ENCODE results near the gene DUSP10. TPM values are rescaled to one million over a fixed set of nuclear protein-coding genes. Genes with fewer than 3 reads are reported as not detected.

DUSP10 gene
- polyA plus RNA-seq, 3 donors = 10.4 to 41.1 (median 12.7) TPM

- Mint-ChIP-seq H3K9me3 (peaks cover 0 to 6% (median 3%) of the 10 kb centered on the region in 7 donors), H3K36me3 (no peaks in the 10 kb centered on the region), H3K27ac (no peak overlapping the region), H3K27me3 (ENCODE audit: low read depth in 3 of 3) (peaks cover 0 to 1% (median under 1%) of the 10 kb centered on the region in 3 donors), H3K4me3 (no peak overlapping the region), H3K4me1 (no peaks in the 10 kb centered on the region)
- TF ChIP-seq, protein P1, sequence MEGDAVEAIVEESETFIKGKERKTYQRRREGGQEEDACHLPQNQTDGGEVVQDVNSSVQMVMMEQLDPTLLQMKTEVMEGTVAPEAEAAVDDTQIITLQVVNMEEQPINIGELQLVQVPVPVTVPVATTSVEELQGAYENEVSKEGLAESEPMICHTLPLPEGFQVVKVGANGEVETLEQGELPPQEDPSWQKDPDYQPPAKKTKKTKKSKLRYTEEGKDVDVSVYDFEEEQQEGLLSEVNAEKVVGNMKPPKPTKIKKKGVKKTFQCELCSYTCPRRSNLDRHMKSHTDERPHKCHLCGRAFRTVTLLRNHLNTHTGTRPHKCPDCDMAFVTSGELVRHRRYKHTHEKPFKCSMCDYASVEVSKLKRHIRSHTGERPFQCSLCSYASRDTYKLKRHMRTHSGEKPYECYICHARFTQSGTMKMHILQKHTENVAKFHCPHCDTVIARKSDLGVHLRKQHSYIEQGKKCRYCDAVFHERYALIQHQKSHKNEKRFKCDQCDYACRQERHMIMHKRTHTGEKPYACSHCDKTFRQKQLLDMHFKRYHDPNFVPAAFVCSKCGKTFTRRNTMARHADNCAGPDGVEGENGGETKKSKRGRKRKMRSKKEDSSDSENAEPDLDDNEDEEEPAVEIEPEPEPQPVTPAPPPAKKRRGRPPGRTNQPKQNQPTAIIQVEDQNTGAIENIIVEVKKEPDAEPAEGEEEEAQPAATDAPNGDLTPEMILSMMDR (IDR thresholded peaks at IDR 0.05) = no peak
- H3K4me1 ChIP-seq (ENCODE audit: control insufficient read depth in 1 of 2, insufficient read depth in 2 of 2, low read length in 2 of 2) = no peaks in the 10 kb centered on the region
- H3K27me3 ChIP-seq (ENCODE audit: control insufficient read depth in 2 of 2, insufficient read depth in 2 of 2, low read length in 2 of 2) = no peaks in the 10 kb centered on the region
- no peaks in the 10 kb centered on the region for H3K79me2 ChIP-seq (ENCODE audit: insufficient read depth, low read length)
- no CpG with 5 or more reads among the region's 5 CpGs for WGBS (ENCODE audit: insufficient coverage)
- no peak overlapping the region for H3K27ac ChIP-seq (ENCODE audit: low read depth in 1 of 2, low read length in 2 of 2)
- DNase-seq = no peak
- no peak overlapping the region for H3K9ac ChIP-seq (ENCODE audit: insufficient read depth, low read length, poor library complexity, severe bottlenecking)
- no peak overlapping the region for H3K4me3 ChIP-seq (replicated peaks in 1 of 3; ENCODE audit: low read depth in 2 of 3, low read length in 3 of 3)
- no peaks in the 10 kb centered on the region for H4K20me1 ChIP-seq (ENCODE audit: insufficient read depth, low read length)
- H2AFZ ChIP-seq (ENCODE audit: insufficient read depth, low read depth, low read length, poor library complexity, severe bottlenecking) = no peak overlapping the region
- H3K36me3 ChIP-seq (replicated peaks in 1 of 2; ENCODE audit: control insufficient read depth in 1 of 2, insufficient read depth in 2 of 2, low read length in 2 of 2) = no peaks in the 10 kb centered on the region
- intact Hi-C loops (cut with micrococcal nuclease) = no loop called here
- H3K4me2 ChIP-seq (replicated peaks; ENCODE audit: extremely low read depth, low read length, poor library complexity, severe bottlenecking) = no peak overlapping the region
- H3K9me3 ChIP-seq (replicated peaks in 1 of 2; ENCODE audit: control insufficient read depth in 1 of 2, insufficient read depth in 1 of 2, low read length in 2 of 2) = no peaks in the 10 kb centered on the region
Measured at GRCh38 chr1:221675880-221676800, 65.7 kb downstream of the DUSP10 start.

- intact Hi-C loops (cut with micrococcal nuclease) = no loop called here
- 100% methylated on average over 1 of the region's 3 CpGs for WGBS (ENCODE audit: insufficient coverage)
- no peak for DNase-seq
- Histone ChIP-seq H3K4me2 (replicated peaks; ENCODE audit: extremely low read depth, low read length, poor library complexity, severe bottlenecking) (no peak overlapping the region), H2AFZ (ENCODE audit: insufficient read depth, low read depth, low read length, poor library complexity, severe bottlenecking) (no peak overlapping the region), H3K79me2 (ENCODE audit: insufficient read depth, low read length) (no peaks in the 10 kb centered on the region), H3K27ac (ENCODE audit: low read depth in 1 of 2, low read length in 2 of 2) (no peak overlapping the region), H3K4me1 (ENCODE audit: control insufficient read depth in 1 of 2, insufficient read depth in 2 of 2, low read length in 2 of 2) (peaks cover under 1 to 1% of the 10 kb centered on the region in 2 donors), H3K27me3 (ENCODE audit: control insufficient read depth in 2 of 2, insufficient read depth in 2 of 2, low read length in 2 of 2) (no peaks in the 10 kb centered on the region), H3K4me3 (replicated peaks in 1 of 3; ENCODE audit: low read depth in 2 of 3, low read length in 3 of 3) (no peak overlapping the region), H4K20me1 (ENCODE audit: insufficient read depth, low read length) (no peaks in the 10 kb centered on the region), H3K36me3 (replicated peaks in 1 of 2; ENCODE audit: control insufficient read depth in 1 of 2, insufficient read depth in 2 of 2, low read length in 2 of 2) (no peaks in the 10 kb centered on the region), H3K9ac (ENCODE audit: insufficient read depth, low read length, poor library complexity, severe bottlenecking) (no peak overlapping the region), H3K9me3 (replicated peaks in 1 of 2; ENCODE audit: control insufficient read depth in 1 of 2, insufficient read depth in 1 of 2, low read length in 2 of 2) (no peaks in the 10 kb centered on the region)
- Mint-ChIP-seq H3K4me3 (no peak overlapping the region), H3K27ac (no peak overlapping the region), H3K27me3 (ENCODE audit: low read depth in 3 of 3) (peaks cover 0 to 1% (median 0%) of the 10 kb centered on the region in 3 donors), H3K36me3 (no peaks in the 10 kb centered on the region), H3K4me1 (peaks cover under 1% of the 10 kb centered on the region), H3K9me3 (no peaks in the 10 kb centered on the region)
- TF ChIP-seq, protein P1 (IDR thresholded peaks at IDR 0.05) = no peak
Measured at GRCh38 chr1:221672965-221673364, 68.9 kb downstream of the DUSP10 start.
